ENCODE results near the gene CACNG5.

DNA sequence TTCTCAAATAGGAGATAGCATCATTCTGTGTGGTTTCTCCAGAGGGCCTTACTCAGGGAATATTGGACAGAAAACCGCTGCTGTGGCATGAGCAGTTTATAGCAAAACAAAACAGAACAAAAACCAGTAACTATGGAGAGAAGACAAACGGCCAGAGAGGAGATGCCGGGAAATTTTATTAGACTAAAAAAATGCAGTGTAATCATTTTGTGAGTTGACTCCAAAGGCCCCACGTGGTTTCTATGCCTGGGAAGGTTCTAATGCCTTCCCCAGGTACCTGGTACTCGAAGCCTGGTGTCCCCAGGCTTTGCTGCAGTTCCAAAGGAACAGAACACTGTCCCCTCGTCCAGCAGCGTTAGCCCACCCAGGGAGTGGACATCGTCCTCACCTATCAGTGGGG lies 12.9 kb upstream of the CACNG5 start:
- TF ChIP-seq CTCF (IDR thresholded peaks at IDR 0.05): no peak
- TF ChIP-seq POLR2A (IDR thresholded peaks at IDR 0.05): no peak

Data from right lobe of liver (tissue), 4 donors.